Naive thymus-derived CD8-positive, alpha-beta T cell (primary cell): Measurements from ENCODE around the gene NUP85. TPM values are rescaled to one million over a fixed set of nuclear protein-coding genes. Genes with fewer than 3 reads are reported as not detected.

ENCODE experiments used
- ATAC-seq, 2 donors: fragments of 150-1000 bp; cut with Tn5 transposase in 1 of 2; sonication (Bioruptor Pico), chemical (Tn5 transposase) in 1 of 2; 1 replicate in 1 of 2; 2 replicates in 1 of 2; pipeline ENCODE4 v1.10.0; 2021; ENCODE audit warnings: mild to moderate bottlenecking in 2 of 2, moderate library complexity in 2 of 2
- POLR2A ChIA-PET: fragments of 350-600 bp; sonication (Branson Sonifier 250); formaldehyde crosslinking; loops from one replicate; lab custom pipeline; 2021; ENCODE audit warnings: antibody characterized with exemption; lab: Charles Lee
- DNase-seq, 10 donors: peaks; one replicate each; pipeline versions ENCODE4 v3.0.0 to v3.0.0-alpha.2; 2020 to 2022
- H3K27ac Mint-ChIP-seq, 10 donors: one replicate each; pipeline ENCODE4 v1.8.0; 2020 to 2022; ENCODE audit warnings: mild to moderate bottlenecking in 10 of 10, mixed read lengths in 10 of 10, moderate library complexity in 4 of 10, inconsistent platforms in 1 of 10
- H3K27me3 Mint-ChIP-seq, 5 donors: one replicate each; pipeline ENCODE4 v1.8.0; 2021 to 2022; ENCODE audit warnings: mixed read lengths in 5 of 5
- H3K36me3 Mint-ChIP-seq, 3 donors: one replicate each; pipeline ENCODE4 v1.8.0; 2020 to 2022; ENCODE audit warnings: mixed read lengths in 3 of 3, mild to moderate bottlenecking in 2 of 3, inconsistent platforms in 1 of 3
- H3K4me1 Mint-ChIP-seq, 4 donors: one replicate each; pipeline ENCODE4 v1.8.0; 2021 to 2022; ENCODE audit warnings: mixed read lengths in 4 of 4
- H3K4me3 Mint-ChIP-seq, 10 donors: one replicate each; pipeline ENCODE4 v1.8.0; 2020 to 2022; ENCODE audit warnings: mild to moderate bottlenecking in 10 of 10, mixed read lengths in 10 of 10, moderate library complexity in 6 of 10, inconsistent platforms in 1 of 10
- H3K9me3 Mint-ChIP-seq, 9 donors: one replicate each; pipeline ENCODE4 v1.8.0; 2020 to 2022; ENCODE audit warnings: mixed read lengths in 9 of 9, mild to moderate bottlenecking in 3 of 9, inconsistent platforms in 1 of 9, moderate library complexity in 1 of 9
- polyA plus RNA-seq, 3 donors: library from polyadenylated mRNA; unstranded; fragments of 300-500 nt; fragmentation: Illumina TruSeq; gene quantifications; one replicate each; pipeline ENCODE4 v1.2.3, GENCODE V29; 2021
- total RNA-seq, 8 experiments: library from RNA in 2 of 8; stranded (reverse) in 2 of 8; gene quantifications; one replicate each; pipeline ENCODE4 v1.2.3 and lab custom pipeline; 2021 to 2026

NUP85 gene
- total and polyA plus RNA-seq, 5 experiments from 2014 or later: 17.3 to 155 (median 39.4) TPM

GRCh38 chr17:75262112-75262606 is 56.7 kb downstream of the NUP85 start:
- H3K9me3 Mint-ChIP-seq: no peaks in the 10 kb centered on the region
- peak overlapping the region; percentile 91 to 99 (median 97) for H3K4me3 Mint-ChIP-seq
- peak overlapping the region; percentile 100 for H3K27ac Mint-ChIP-seq
- peaks cover 26 to 59% (median 55%) of the 10 kb centered on the region in 4 donors for H3K4me1 Mint-ChIP-seq
- ATAC-seq (peak in 1 of 2 donors; percentile 17), DNase-seq (no peak)
- POLR2A ChIA-PET: interaction anchor here (0.6 to 5.8 kb wide), 24 partner anchors 10 to 492 kb away, joined by 3 to 128 read pairs (median 4); partner anchors contain the start of genes GRB2, JPT1, MIF4GD and MRPL58
- H3K36me3 Mint-ChIP-seq: peaks cover 0 to 52% (median 4%) of the 10 kb centered on the region in 3 donors
- no peaks in the 10 kb centered on the region for H3K27me3 Mint-ChIP-seq

DNA sequence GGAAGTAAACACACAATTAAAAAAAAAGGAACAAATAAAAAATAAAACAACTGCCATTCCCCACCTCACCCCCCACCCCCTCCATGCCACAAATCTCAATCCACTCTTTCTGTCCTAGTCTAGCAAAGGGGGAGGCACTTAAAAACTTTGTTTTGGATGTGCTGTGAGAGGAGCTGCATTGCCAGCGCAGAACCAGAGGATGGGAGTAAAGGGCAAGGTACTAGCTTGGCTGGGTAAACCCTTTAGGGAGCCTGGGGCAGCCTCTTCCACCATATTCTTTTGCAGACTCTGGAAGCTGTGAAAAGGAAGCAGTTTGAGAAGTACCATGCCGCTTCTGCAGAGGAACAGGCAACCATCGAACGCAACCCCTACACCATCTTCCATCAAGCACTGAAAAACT is 57.6 kb downstream of the NUP85 start:
- peak overlapping the region in 9 of 10 donors; percentile 81 to 98 (median 97) for H3K4me3 Mint-ChIP-seq
- POLR2A ChIA-PET: interaction anchor here (1.0 to 5.8 kb wide), 6 partner anchors 9 to 491 kb away, joined by 3 to 128 read pairs (median 10); partner anchors contain the start of genes GRB2, MIF4GD and SLC25A19
- DNase-seq: no peak
- H3K27me3 Mint-ChIP-seq: no peaks in the 10 kb centered on the region
- ATAC-seq: no peak
- H3K36me3 Mint-ChIP-seq: peaks cover 0 to 53% (median 4%) of the 10 kb centered on the region in 3 donors
- no peaks in the 10 kb centered on the region for H3K9me3 Mint-ChIP-seq
- H3K27ac Mint-ChIP-seq: peak overlapping the region in 9 of 10 donors; percentile 49 to 100 (median 100)
- H3K4me1 Mint-ChIP-seq: peaks cover 21 to 50% (median 47%) of the 10 kb centered on the region in 4 donors

DNA sequence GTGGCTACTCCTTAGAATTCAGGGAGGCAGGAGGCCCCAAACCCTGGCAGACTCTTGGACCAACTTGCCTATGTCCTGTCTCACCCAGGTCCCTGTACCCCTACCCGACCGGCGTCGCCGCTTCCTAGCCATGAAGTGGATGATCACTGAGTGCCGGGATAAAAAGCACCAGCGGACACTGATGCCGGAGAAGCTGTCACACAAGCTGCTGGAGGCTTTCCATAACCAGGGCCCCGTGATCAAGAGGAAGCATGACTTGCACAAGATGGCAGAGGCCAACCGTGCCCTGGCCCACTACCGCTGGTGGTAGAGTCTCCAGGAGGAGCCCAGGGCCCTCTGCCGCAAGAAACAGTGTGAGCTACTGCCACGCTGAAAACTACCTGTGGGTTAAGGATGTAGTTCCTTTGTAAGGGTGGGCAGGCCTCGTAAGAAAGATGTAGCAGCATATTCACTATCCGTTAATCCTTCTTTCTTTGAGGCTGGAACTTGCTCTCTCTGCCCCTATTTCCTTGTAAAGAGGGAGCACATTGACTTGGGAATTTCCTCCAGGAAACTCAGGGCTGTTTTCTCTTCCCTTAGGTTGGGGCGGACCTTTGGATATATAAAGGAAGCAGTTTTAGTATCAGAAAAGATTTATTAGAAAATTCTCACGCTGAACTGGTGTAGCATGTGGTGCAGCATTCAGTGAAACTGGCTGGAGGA is 60.3 kb downstream of the NUP85 start:
- POLR2A ChIA-PET: no interaction called here
- no peak for DNase-seq
- Mint-ChIP-seq H3K27me3 (no peaks in the 10 kb centered on the region), H3K27ac (peak overlapping the region in 1 of 10 donors; percentile 71), H3K4me3 (no peak overlapping the region), H3K4me1 (peaks cover 16 to 40% (median 32%) of the 10 kb centered on the region in 4 donors), H3K9me3 (no peaks in the 10 kb centered on the region), H3K36me3 (peaks cover 0 to 50% (median 4%) of the 10 kb centered on the region in 3 donors)
- ATAC-seq: no peak

- ATAC-seq (no peak), DNase-seq (no peak)
- H3K4me1 Mint-ChIP-seq: peaks cover 13 to 36% (median 26%) of the 10 kb centered on the region in 4 donors
- POLR2A ChIA-PET: no interaction called here
- peak overlapping the region in 3 of 10 donors; percentile 15 to 73 (median 29) for H3K27ac Mint-ChIP-seq
- H3K9me3 Mint-ChIP-seq: no peaks in the 10 kb centered on the region
- peak overlapping the region in 1 of 10 donors; percentile 38 for H3K4me3 Mint-ChIP-seq
- peaks cover 0 to 48% (median 4%) of the 10 kb centered on the region in 3 donors for H3K36me3 Mint-ChIP-seq
- no peaks in the 10 kb centered on the region for H3K27me3 Mint-ChIP-seq
These were observed 61.1 kb downstream of the NUP85 start for GRCh38 chr17:75266316-75267152.

DNA sequence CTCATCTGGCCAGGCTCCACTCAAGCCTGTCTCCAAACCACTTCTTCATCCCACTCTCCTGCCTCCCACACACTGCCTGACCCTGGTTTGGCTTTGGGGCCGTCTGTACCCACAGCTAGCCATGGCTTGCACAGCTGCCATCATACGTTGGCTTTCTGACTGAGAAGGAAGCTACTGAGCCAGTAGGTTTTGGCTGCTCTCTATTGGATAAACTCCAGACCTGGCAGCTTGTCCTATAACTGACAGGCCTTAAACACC is 61.6 kb downstream of the NUP85 start:
- H3K9me3 Mint-ChIP-seq: no peaks in the 10 kb centered on the region

GRCh38 chr17:75267411-75268232 is 62.1 kb downstream of the NUP85 start:
- peaks cover 0 to 41% (median 4%) of the 10 kb centered on the region in 3 donors for H3K36me3 Mint-ChIP-seq
- DNase-seq (no peak), ATAC-seq (no peak)
- POLR2A ChIA-PET: interaction anchor here (0.7 kb wide), 1 partner anchor 1260 kb away, joined by 4 read pairs; no protein-coding TSS in a partner anchor
- peak overlapping the region in 1 of 10 donors; percentile 20 for H3K4me3 Mint-ChIP-seq
- peaks cover 10 to 35% (median 25%) of the 10 kb centered on the region in 4 donors for H3K4me1 Mint-ChIP-seq
- H3K27me3 Mint-ChIP-seq: no peaks in the 10 kb centered on the region
- no peaks in the 10 kb centered on the region for H3K9me3 Mint-ChIP-seq
- H3K27ac Mint-ChIP-seq: peak overlapping the region in 5 of 10 donors; percentile 31 to 84 (median 72)

More for the DNA sequence above, 61.6 kb downstream of the NUP85 start:
- peak overlapping the region in 1 of 10 donors; percentile 38 for H3K4me3 Mint-ChIP-seq
- H3K36me3 Mint-ChIP-seq: peaks cover 0 to 45% (median 4%) of the 10 kb centered on the region in 3 donors
- ATAC-seq (no peak), DNase-seq (no peak)
- peaks cover 15 to 36% (median 26%) of the 10 kb centered on the region in 4 donors for H3K4me1 Mint-ChIP-seq
- peak overlapping the region in 4 of 10 donors; percentile 15 to 73 (median 52) for H3K27ac Mint-ChIP-seq
- H3K27me3 Mint-ChIP-seq: no peaks in the 10 kb centered on the region
- POLR2A ChIA-PET: no interaction called here

DNA sequence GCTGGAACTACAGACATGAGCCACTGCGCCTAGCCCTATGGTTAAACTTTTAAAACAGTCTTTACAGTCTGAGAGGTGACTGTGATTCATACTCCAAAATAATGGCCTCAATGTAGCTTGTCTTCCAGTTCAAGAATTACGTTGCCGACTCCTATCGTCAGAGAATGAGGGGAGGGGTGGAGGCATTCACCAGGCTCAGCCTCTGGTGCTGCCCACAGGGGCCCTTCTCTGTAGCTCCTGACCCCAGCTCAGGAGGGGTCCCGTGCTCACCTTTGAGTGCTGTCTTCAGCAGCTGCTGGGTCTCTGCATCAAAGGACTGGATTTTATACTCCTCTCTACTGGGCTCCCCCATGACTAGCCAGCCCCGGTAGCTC is 64.4 kb downstream of the NUP85 start:
- no peaks in the 10 kb centered on the region for H3K27me3 Mint-ChIP-seq
- peak overlapping the region; percentile 75 to 92 (median 80) for H3K4me3 Mint-ChIP-seq
- DNase-seq (no peak), ATAC-seq (no peak)
- H3K9me3 Mint-ChIP-seq: no peaks in the 10 kb centered on the region
- H3K4me1 Mint-ChIP-seq: peaks cover 10 to 34% (median 28%) of the 10 kb centered on the region in 4 donors
- peak overlapping the region; percentile 31 to 92 (median 85) for H3K27ac Mint-ChIP-seq
- H3K36me3 Mint-ChIP-seq: peaks cover 0 to 26% (median 0%) of the 10 kb centered on the region in 3 donors
- POLR2A ChIA-PET: interaction anchor here (0.6 to 5.2 kb wide), 15 partner anchors 9 to 510 kb away, joined by 3 to 128 read pairs (median 4); partner anchors contain the start of genes GGA3, GRB2, JPT1 and MRPS7

DNA sequence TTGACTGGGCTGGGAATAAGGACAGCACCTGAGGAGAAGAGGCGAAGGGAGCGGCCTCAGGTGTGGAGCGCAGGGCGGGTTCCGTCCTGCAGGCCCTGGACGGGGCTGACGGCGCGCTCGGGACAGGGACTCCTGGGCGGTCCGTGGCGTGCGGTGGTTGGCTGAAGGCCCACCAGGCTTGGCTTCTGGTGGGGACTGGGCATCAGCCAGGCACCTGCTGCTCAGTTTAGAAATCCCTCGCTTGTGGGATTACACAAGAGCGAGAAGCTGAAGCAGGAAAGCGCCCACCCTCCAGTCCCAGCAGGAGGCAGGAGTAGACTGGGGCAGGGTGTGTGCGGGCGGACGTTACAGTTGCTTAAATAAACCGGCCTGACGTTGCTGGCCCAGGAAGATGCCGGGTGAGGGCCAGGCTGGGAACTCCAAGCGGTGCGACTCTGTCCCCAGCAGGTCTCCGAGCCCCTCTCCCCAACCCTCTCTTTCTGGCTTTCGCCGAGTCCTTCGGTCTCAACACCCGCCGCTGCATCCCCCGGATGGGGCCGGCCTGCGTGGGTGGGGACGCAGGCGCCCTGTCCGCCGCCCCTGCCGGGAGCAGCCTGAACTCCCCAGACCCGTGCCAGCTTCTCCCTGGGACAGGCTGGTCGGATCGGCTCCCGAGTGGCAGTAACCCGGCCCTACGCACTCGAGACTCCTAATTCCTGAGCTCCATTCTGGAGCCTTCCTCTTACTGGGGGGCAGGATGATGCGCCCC is 64.9 kb downstream of the NUP85 start:
- Mint-ChIP-seq H3K4me3 (peak overlapping the region; percentile 75 to 92 (median 80)), H3K9me3 (no peaks in the 10 kb centered on the region)
- ATAC-seq: peak; percentile 26 to 36

GRCh38 chr17:75270966-75271232 is 65.4 kb downstream of the NUP85 start, which contains the start of gene MIF4GD:
TSS of gene MIF4GD (minus strand) at chr17:75271231. CDS start at chr17:75270195, 1,036 bp downstream.
- POLR2A ChIA-PET: interaction anchor here (0.5 to 5.2 kb wide), 41 partner anchors 10 to 512 kb away, joined by 3 to 128 read pairs (median 4); partner anchors contain the start of genes FDXR, GGA3, GRB2 and JPT1
- Mint-ChIP-seq H3K27ac (peak within 1 kb of the TSS; percentile 65 to 93 (median 90)), H3K9me3 (no peaks in the 10 kb centered on the region), H3K36me3 (peaks cover 0 to 18% (median 0%) of the 10 kb centered on the region in 3 donors), H3K4me1 (peaks cover 13 to 34% (median 28%) of the 10 kb centered on the region in 4 donors), H3K4me3 (peak within 1 kb of the TSS; percentile 76 to 92 (median 84)), H3K27me3 (no peaks in the 10 kb centered on the region)
- ATAC-seq (no peak), DNase-seq (peak in 1 of 10 donors; percentile 24)

More for the DNA sequence above, 64.9 kb downstream of the NUP85 start:
- Mint-ChIP-seq H3K27me3 (no peaks in the 10 kb centered on the region), H3K36me3 (peaks cover 0 to 23% (median 0%) of the 10 kb centered on the region in 3 donors), H3K27ac (peak overlapping the region; percentile 31 to 92 (median 84)), H3K4me1 (peaks cover 13 to 34% (median 28%) of the 10 kb centered on the region in 4 donors)
- POLR2A ChIA-PET: interaction anchor here (0.5 to 5.2 kb wide), 44 partner anchors 10 to 513 kb away, joined by 3 to 128 read pairs (median 4); partner anchors contain the start of genes FDXR, GGA3, GRB2 and JPT1
- DNase-seq: peak in 6 of 10 donors; percentile 14 to 68 (median 38)

DNA sequence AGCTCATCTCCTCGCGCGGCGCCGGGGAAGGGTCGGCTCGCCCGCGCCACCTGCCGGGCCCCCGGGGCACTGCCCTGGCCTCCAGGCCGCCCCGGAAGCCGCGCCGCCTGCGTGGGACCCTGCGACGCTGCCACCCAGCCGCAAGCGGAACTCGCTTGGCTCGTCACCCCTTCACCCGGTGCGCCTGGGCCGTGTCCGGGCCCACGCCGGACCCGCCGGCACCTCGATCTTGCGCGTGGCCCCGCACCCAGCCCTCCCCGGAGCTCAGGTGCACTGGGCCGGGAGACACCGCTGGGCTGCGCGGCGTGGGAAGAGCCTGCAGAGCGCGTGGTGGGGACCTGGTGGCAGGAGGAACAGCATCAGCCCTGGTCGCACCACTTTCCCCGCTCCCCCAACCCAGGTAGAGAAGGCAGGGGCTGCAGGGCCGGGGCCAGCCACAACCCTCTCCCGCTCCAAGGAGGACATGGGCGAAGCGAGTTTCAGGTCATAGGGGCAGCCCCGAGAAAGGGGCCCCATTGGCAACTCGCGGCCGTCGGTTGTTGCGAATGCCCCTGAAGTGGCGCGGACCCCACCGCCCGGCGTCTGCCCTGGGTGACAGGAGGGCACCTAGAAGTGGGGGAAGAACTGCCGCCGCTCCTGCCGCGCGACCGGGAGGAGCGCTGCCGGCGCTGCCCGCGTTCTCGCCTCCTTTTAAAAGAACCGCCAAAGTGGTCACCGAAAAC is 65.9 kb downstream of the NUP85 start:
- POLR2A ChIA-PET: interaction anchor here (0.5 to 5.2 kb wide), 41 partner anchors 11 to 512 kb away, joined by 3 to 128 read pairs (median 4); partner anchors contain the start of genes FDXR, GGA3, GRB2 and JPT1
- no peaks in the 10 kb centered on the region for H3K27me3 Mint-ChIP-seq
- peaks cover 13 to 34% (median 28%) of the 10 kb centered on the region in 4 donors for H3K4me1 Mint-ChIP-seq
- no peaks in the 10 kb centered on the region for H3K9me3 Mint-ChIP-seq
- DNase-seq (peak; percentile 79 to 92 (median 90)), ATAC-seq (peak; percentile 83 to 88)
- peak overlapping the region; percentile 76 to 91 (median 84) for H3K4me3 Mint-ChIP-seq
- H3K36me3 Mint-ChIP-seq: peaks cover 0 to 13% (median 0%) of the 10 kb centered on the region in 3 donors
- peak overlapping the region; percentile 65 to 93 (median 90) for H3K27ac Mint-ChIP-seq
